ENCODE measurements around the gene AMDHD2.
"Not testable (repeated sequence)": the region's sequence is repeated elsewhere in the genome, so short reads cannot be mapped to it uniquely, and the experiment has no call there.

The AMDHD2 gene

GRCh38 chr16:2520097-2520783 lies at the start of gene AMDHD2:
TSS of gene AMDHD2 (plus strand) at chr16:2520371. CDS start at chr16:2520459, 88 bp downstream.
- DNase-seq (ENCODE audit: low spot score) = peak; percentile 91

GRCh38 chr16:2470603-2471015 lies 49.6 kb upstream of the AMDHD2 start:
- DNase-seq (ENCODE audit: low spot score) = no peak

- no peak for DNase-seq (ENCODE audit: low spot score)
Measured at GRCh38 chr16:2471016-2471652, 49.0 kb upstream of the AMDHD2 start, which contains the start of gene NTN3. TSS of gene NTN3 (plus strand) at chr16:2471297. CDS start at chr16:2471702, 405 bp downstream.

DNA sequence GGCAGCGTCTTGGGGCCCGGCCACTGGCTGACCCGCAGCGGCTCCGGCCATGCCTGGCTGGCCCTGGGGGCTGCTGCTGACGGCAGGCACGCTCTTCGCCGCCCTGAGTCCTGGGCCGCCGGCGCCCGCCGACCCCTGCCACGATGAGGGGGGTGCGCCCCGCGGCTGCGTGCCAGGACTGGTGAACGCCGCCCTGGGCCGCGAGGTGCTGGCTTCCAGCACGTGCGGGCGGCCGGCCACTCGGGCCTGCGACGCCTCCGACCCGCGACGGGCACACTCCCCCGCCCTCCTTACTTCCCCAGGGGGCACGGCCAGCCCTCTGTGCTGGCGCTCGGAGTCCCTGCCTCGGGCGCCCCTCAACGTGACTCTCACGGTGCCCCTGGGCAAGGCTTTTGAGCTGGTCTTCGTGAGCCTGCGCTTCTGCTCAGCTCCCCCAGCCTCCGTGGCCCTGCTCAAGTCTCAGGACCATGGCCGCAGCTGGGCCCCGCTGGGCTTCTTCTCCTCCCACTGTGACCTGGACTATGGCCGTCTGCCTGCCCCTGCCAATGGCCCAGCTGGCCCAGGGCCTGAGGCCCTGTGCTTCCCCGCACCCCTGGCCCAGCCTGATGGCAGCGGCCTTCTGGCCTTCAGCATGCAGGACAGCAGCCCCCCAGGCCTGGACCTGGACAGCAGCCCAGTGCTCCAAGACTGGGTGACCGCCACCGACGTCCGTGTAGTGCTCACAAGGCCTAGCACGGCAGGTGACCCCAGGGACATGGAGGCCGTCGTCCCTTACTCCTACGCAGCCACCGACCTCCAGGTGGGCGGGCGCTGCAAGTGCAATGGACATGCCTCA lies 48.3 kb upstream of the AMDHD2 start:
- no peak for DNase-seq (ENCODE audit: low spot score)

GRCh38 chr16:2472488-2472864 lies 47.7 kb upstream of the AMDHD2 start:
- DNase-seq (ENCODE audit: low spot score) = no peak

- DNase-seq (ENCODE audit: low spot score) = no peak
Measured at GRCh38 chr16:2472885-2473445, 47.2 kb upstream of the AMDHD2 start.

- no peak for DNase-seq (ENCODE audit: low spot score)
Measured at GRCh38 chr16:2473446-2473926, 46.7 kb upstream of the AMDHD2 start.

DNA sequence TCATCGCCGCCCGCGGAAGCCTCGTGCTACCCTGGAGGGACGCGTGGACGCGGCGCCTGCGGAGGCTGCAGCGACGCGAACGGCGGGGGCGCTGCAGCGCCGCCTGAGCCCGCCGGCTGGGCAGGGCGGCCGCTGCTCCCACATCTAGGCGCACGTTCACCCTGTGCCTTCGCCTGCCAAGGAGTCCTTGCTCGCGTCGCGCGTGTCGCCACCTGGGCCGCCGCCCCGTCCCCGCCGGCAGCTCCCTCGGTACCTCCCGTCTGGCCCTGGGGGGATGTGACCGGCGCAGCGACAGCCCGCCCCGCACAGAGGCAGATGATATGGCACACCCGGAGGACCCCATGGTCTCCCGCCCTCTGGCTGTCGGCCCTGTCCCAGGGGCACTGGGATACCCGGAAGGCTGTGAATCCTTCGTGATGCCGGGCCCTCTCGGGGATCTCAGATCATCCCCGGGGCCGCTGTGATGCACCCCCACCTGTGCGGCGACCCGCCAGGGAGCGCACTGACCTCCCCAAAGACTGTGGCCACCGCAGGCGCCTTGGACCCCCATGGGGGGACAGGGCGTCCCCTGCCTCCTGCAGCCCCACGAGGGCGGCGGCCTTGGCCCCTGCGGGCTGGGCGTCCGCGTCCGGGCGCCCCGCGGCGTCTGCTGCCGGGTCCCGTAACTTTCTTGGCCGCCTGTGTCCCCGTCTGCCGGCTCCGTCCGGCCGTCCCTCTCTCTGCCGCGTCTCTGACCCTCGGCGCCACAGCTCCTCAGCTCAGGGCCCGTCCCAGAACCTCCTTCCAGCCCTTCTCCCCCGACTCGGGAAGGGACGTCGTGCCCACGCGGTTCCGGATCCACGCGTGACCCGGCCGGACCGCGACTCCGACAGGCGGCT lies 45.9 kb upstream of the AMDHD2 start:
- peak; percentile 67 for DNase-seq (ENCODE audit: low spot score)

DNA sequence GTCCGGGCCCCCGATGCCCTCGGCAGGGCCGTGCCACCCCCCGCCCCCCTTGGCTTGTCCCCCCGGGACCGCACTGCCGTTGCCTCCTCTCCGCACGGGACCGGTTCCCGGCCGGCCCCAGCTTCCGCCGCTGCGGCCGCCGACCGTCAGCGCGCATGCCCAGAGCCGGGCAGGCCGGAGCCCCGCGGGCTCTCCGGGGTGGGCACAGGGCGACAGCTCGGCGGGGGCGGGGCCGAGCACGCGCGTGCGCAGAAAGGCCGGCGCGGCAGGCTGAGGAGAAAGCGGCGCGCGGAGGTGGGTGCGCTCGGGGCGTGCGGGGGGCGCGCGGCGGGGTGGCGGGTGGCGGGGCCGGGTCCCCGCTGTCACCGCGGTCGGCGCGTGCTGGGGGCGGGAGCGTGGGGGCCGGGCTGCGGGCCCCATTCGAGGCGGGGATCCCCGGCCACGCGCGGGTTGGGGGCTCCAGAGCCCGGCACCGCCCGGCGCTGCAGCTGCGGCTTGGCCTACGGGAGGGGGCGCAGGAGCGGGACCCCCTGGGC lies 45.2 kb upstream of the AMDHD2 start, which contains the start of gene TBC1D24:
TBC1D24 (plus strand) TSS at position 251 of the 536 bp plus-strand sequence. CDS start 21,022 bp downstream, outside the sequence.
- peak; percentile 85 for DNase-seq (ENCODE audit: low spot score)

DNA sequence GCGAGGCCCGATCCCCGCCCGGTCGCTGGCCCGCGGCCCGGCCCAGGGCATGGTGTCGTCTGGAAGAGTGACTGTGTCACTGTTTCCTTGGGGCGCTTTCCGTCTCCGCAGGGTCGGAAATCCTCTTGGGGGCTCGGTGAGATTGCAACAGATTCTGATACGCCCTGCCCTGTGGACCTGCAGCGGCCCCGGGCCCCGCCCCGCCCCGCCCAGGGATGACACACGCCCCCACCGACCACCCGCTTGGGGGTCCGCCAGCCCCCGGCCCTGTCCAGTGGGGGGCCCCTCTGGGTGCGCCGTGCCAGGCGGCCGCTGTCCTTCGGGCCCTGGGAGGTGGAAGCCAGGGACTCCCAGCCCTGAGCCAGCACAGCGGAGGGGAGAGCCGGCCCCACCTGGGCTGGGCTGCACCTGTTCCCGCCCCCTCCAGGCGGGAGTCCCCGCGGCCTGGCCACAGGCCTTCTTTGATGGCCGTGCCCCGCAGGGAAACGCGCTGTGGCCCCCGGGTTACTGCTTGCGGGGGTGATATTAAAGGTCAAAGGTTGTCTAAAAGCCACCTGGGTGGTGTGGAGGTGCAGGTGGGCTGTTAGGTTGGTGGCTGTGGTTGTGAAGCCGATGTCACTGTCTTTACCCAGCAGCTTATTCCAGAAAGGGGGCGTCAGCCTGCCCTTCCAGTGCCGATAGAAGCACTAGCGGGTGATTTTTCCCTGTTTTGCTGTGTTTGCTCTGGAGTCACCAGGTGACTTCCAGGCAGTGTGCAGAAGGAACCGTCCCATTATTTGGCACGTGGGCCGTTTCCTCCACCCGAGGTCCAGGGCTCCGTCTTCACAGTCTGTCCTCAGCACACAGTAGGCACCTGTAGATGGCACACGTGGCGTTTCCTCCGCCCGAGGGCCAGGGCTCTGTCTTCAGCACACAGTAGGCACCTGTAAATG lies 44.5 kb upstream of the AMDHD2 start:
- DNase-seq (ENCODE audit: low spot score) = no peak

DNA sequence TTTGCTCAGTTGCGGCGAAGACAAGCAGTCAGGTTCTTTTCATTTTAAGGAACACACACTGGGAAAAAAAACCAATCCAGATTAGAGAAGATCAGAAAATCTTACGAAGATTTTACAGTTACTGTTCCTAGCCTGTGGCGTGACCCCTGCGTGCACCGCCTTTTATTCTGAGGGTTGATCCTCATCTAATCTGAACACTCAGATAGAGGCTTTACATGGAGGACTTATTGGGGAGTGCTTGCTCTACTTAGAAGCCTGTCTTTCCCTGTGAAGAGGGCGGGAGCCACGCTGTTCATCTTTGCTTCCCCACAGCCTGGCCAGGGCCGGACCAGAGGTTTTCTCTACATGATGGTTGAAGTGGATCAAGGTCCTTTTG lies 43.8 kb upstream of the AMDHD2 start:
- DNase-seq (ENCODE audit: low spot score) = no peak

GRCh38 chr16:2476741-2477140 lies 43.4 kb upstream of the AMDHD2 start:
- DNase-seq (ENCODE audit: low spot score) = no peak

DNA sequence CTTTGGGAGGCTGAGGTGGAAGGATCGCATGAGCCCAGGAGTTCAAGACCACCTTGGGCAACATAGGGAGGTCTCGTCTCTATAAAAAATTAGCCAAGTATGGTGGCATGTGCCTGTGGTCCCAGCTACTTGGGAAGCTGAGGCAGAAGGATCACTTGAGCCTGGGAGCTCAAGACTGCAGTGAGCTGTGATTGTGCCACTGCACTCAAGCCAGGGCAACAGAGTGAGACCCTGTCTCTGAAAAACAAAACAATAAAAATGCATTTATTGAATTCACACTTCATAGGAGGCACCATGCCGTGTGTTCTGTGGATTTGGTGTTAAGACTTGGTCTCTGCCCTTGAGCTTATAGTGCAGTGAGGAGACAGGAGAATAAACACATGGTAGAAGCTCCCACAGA lies 42.8 kb upstream of the AMDHD2 start:
- no peak for DNase-seq (ENCODE audit: low spot score)

DNA sequence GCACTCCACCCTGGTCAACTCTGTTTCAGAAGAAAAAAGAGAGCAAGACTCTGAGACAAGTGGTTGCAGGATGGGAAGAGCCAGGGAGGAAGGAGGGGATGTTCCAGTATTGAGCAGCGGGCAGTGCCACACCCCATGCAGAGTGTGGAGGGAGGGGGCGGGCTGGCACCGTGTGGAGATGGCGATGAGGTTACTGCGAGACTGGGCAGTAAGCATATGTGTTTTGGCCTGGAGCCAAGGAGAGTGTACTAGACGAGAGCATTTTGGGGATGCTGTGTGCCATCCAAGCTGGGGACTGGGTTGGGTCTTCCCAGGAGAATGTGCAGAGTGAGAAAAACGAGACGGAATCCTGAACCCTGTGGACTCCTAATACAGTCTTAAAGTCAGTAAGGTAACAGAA lies 41.9 kb upstream of the AMDHD2 start:
- DNase-seq (ENCODE audit: low spot score) = no peak

GRCh38 chr16:2479996-2480395 lies 40.2 kb upstream of the AMDHD2 start:
- DNase-seq (ENCODE audit: low spot score) = not testable (repeated sequence)

DNA sequence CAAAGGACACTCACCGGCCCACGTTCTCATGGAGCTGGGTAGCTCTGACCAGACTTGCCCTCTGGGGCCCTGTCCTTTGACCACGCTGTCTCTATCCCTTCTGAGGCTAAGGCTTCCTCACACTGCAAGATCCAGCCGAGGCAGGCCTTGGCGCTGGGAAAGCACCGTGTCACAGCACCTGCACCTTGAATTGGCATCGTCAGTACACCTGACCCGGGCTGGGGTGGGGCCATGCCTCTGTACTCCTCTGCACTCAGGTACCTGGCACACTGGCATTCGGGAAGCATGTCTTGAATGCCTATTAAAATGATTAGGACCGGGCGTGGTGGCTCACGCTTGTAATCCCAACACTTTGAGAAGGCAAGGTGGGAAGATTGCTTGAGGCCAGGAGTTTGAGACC lies 39.2 kb upstream of the AMDHD2 start:
- DNase-seq (ENCODE audit: low spot score) = no peak

DNA sequence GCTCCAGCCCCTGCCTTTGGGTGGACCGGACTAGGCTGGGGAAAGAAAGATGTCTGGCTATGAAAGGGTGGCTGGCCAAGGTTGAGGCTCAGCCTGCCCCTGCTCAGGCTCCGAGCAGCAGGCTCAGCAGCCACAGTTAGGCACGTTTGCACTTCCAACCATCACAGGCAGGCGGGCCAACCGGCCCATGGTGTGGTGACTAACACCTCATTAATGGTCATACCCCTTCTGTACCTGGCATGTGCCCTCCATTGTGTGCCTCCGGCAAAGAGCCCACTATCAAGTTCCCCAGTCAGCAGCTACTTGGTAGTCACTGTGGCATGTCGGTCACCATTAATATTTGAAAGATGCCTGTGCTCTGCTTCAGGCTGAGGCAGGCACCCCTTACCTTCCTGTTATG lies 38.5 kb upstream of the AMDHD2 start:
- no peak for DNase-seq (ENCODE audit: low spot score)

GRCh38 chr16:2482249-2482648 lies 37.9 kb upstream of the AMDHD2 start:
- DNase-seq (ENCODE audit: low spot score) = no peak

DNA sequence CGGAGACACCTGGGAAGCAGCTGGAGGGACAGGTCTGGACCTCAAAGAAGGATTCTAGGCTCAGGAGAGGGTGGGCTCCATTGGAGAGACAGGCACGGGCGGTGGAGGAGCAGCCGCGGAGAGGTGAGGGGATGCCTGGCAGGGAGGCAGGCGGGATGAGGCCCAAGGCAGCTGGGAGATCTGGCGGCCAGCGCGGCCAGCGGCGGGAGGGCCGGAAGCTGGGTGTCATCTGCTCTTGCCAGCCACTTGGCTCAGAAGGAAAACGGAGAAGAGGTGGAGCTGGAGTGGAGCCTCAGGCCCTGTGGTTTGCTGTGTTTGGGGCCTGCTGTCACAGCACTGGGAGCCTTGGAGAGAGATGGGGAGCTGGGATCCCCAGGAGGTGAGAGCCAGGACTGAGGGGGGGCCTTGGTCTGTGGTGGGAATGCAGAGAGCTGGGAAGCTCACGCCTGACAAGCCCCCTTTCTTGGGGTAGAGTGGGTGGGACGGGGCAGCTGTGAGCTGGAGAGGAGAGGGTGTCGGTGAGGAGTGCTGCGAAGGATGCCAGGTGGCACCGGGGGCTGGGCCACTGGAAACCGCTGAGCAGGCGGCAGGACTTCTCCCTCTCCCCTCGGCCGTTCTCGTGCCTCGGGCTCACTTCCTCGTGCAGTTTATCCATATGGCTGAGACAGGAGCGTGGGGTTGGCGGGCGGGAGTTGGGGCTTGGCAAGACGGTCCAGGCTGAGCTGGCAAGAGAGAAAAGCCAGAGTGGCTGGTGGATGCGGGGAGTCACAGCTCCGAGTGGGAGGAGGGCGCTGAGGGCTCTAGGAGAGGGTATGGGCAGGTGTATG lies 37.2 kb upstream of the AMDHD2 start:
- peak; percentile 67 for DNase-seq (ENCODE audit: low spot score)
